Cerebellar nuclear complex (tissue), 1 donor: Measurements from ENCODE around the gene EDAR.

ENCODE experiments used
- DNase-seq, 2 experiments: peaks; one replicate each; lab custom pipeline; 2025; lab: John Stamatoyannopoulos, UW

EDAR gene

GRCh38 chr2:108940156-108940555 is 48.9 kb downstream of the EDAR start:
- DNase-seq, result no peak

- DNase-seq, result no peak
Measured at GRCh38 chr2:108938077-108938710, 50.8 kb downstream of the EDAR start.

DNA sequence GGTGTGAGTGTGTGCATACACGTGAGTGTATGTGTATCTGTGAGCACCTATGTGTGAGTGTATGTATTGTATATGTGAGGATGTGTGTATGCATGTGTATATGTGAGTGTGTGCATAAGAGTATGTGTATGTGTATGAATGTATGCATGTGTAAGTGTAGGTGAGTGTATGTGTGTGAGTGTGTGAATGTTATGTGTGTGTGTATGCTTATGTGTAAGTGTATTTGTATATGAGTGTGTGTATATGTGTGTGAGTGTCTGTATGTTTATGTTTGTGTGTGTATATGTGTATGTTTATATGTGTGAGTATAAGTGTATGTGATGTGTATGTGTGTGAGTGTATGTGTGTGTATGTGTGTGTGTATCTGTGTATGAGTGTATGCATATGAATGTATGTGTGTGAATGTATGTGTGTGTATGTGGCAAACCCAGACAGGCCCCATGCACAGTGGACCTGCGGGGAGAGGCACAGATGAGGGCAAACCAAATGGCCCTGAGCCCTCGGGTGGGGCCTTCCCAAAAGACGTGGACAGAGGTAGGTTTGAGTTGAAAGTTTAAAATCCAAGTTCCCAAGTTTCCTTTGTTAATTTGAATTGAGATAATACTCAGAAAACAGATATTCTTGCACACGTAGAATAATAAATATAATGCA is 51.5 kb downstream of the EDAR start:
- DNase-seq, result no peak

DNA sequence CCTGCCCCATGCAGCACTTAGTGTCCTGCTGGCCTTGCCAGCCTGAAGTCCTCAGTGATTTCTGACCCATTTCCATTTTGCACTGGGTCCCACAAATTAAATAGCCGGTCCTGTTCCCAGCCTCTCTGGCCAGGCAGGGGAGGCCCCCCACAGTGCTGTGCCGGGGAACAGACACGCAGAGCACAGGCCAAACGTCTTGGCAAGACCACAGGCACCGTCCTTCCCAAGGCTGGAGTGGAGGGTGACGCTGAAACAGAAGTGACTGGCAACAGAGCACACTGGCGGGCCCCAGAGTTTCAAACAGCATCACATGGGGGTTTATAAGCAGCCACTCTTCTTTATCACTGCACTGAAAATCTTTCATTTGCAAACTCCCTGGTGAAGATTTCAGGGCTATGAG is 52.2 kb downstream of the EDAR start:
- DNase-seq, result no peak

DNA sequence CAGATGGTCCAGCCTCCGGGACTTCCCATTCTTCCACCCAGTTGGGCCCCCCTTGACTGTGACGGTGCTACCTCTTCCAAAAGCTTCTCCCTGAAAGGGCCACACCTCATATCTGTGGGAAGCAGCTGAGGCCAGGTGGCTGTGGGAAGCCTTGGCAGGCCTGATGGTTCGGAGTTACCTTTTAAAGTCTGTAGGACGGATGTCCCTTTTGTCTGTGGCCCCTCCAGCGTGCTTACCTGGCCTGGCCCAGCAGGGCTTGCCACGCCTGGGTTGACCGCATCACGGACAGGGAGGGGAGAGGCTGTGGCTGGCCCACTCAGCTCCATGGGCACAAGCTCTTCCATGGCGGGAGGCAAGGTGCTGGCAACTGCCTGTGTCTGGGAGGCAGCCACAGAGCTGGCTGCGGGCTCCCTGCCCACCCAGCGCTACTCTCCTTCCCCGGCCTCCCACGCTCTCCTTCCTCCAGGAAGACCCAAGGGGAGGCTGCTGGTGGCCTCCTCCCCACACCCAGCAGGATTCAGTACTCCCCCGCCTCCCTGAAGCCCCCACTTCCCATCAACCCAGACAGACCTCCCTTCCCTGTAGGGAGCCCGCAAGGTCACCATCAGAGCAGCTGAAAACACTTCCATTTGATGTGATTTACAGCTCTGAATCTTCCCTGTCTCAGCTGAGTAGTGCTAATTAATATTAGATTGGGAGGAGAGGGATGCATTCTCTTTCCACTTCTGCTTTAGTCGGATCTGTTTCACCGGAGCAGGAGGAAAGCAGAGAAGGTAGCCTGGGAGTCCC is 52.8 kb downstream of the EDAR start:
- DNase-seq, result no peak

DNA sequence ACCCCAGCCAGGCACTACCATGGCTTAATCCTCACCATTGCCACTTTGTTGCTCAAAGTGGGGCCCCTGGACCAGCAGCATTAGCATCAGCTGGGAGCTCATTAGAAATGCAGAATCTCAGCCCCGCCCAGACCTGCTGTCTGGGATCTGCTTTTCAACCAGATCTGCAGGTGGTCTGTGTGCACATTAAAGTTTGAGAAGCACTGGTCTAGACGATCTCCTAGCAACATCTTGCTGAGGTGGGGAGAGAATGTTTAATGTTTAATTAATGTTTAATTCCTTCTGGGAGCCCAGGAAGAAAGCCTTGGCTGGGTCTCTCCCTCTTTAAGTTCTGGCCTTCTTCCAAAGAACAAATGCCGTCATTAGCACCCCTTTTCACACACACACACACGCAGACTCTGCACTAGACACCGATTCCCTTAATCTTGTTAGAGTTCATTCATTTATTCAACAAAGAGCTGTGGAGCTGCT is 53.7 kb downstream of the EDAR start:
- DNase-seq, result no peak

- no peak for DNase-seq
Measured at GRCh38 chr2:108934583-108935245, 54.3 kb downstream of the EDAR start.

DNA sequence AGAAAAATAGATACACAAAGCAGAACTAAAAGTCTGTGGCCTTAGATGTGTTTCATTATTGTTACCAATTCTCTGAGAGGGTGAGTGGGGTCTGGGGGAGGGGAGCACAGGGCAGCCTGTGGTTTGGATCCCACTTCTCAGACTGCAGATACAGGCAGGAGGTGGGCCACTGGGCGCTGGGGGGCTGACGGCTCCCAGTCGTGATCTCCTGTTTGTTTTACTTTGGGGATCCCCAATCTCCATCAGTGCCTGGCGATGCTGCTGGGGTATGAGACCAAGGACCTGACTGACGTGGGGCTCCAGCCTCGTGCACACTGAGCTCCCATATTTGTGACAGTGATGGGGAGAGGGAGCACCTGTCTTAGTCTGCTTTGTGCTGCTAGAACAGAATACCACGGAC is 54.9 kb downstream of the EDAR start:
- no peak for DNase-seq

DNA sequence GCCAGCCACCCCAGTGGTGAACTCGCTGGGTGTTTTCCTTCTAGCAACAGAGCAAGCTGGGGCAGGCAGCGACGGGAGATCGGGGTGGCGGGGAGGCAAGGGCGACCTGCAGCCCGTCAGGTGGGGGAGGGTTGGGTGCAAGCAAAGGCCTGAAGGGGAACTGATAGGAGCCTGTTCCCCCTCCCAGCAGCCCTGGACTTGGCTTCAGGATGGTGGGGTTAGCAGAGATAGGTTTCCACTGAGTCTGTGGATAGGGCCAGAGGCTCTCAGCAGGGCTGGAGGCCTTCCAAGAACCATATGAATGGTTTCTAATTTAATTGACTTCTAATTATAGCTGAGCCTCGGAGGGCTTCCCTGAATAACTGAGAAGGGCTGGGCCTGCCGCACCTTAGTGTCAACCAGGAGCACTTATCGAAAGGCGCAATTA is 55.3 kb downstream of the EDAR start:
- DNase-seq, result no peak

GRCh38 chr2:108932736-108933332 is 56.2 kb downstream of the EDAR start:
- no peak for DNase-seq

- DNase-seq, result no peak
Measured at GRCh38 chr2:108931372-108931771, 57.6 kb downstream of the EDAR start.

GRCh38 chr2:108929807-108930425 is 59.1 kb downstream of the EDAR start:
- DNase-seq, result no peak

DNA sequence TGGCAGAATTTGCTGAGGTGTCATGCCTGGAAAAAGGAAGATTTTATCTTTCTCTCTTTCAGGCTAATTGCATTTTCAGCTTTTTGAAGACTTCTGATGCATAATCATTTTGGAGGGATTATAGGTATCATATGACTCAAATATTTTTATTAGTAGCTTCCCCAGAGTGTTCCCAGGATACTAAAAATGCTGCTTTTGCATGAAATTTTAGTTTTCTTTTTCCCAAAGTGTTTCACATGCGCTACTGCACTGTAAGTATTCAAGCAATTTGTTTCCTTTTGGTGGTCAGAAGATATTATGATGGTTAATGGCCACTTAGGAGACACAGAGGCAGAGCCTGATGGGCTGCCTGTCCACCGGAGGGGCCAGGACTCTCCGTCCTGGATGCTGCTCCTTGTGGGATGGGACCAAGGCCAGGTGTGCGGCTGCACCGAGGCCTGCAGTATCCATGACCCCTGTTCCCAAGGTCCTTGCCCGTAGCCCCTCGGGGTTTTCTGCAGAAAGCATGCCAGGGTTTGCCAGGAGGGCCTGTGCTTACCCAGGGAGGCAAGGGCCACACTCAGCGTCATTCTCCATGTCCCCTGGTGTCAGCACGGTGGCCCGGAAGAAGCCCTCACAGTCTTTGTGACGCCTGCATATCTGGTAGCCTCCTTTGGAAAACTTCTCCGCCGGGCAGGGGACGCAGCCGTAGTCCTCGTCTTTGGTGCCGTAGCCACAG is 60.2 kb downstream of the EDAR start:
- DNase-seq, result no peak

GRCh38 chr2:108927936-108928659 is 60.9 kb downstream of the EDAR start:
- DNase-seq, result no peak

DNA sequence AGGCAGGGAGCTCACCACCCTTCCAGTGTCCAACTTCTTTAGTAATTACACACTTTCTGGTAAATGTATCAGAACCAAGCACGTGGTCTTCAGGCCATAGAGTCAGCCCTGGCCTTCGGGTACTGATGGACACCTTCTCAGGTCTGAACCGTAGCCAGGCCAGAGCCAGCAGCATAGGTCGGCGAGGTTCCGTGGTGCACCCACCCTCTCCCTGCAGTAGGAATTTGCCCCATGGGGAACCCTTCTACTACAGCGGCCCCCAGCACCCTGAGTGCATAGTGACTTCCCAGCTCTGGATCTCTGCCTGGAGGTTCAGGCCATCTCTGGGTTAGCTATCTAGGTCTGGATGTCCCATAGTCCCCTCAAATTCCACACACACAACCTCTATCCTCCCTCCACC is 61.6 kb downstream of the EDAR start:
- DNase-seq, result no peak

DNA sequence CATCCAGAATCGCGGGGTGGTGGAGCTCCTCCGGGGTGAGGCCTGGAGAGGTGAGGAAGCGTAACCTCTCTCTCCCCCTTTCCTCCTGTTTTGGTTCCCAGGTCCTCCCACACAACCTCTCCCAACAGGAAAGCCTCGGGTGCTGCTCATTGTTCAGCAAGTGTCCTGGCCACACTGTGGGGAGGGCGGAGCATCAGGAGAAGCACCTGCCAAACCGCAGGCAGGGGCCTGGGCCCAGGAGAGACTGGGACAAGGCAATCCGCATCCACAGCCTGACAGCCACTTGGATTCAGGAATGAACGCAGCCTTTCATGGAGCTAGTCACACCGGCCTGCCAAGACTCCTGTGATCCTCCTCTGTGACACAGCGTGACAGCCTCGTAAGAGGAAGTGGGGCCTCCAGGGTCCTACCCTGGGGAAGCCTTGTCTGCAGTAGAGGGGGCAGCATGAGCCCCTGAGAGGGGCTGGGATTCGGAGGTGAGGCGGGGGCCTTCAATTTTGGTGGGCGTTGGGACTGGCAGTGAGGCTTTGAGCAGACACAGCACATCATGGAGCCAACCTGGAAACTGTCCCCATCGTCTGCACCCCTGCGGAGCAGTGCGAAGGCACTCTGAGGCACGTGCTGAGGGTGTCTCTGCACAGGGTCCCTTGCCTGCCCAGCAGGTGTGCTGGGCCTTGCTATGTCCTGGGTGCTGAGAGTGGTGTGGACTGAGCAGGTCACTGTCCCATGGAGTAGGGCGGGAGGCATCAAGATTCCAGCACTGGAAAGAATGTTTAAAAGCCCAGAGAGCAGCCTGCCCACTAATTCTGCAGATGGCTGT is 62.2 kb downstream of the EDAR start:
- DNase-seq, result no peak

DNA sequence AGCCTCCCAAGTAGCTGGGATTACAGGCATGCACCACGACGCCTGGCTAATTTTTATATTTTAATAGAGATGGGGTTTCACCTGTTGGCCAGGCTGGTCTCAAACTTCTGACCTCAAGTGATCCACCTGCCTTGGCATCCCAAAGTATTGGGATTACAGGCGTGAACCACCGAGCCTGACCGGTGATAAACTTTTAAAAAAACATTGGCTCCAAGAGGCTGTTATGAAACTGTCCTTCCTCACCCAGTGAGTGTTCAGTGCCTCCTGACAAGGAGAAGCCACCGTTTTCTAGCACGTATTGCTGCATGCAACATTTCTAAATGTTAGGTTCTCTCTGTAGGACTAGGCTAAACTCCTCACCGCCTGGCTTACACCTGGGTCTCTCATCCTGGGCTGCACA is 63.3 kb downstream of the EDAR start:
- DNase-seq, result no peak

DNA sequence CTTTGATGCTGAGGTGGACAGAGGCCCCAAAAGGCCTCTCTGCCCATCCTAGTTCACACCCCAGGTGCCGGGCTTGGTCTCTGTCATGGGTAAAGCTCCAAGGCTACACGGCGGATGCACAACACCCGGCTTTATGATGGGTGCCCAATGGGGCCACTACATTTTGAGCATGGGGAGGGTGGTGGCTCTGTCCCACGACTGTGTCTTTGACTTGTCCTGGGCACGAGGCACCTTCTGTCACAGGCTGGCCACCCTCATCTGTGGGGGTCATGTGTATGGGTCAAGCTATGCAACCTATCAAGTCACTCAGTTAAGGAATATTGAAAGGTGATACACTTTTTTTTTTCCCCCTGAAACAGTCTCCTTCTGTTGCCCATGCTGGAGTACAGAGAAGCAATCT is 63.7 kb downstream of the EDAR start:
- DNase-seq, result no peak

- no peak for DNase-seq
Measured at GRCh38 chr2:108924580-108925251, 64.3 kb downstream of the EDAR start.
